ENCODE measurements around the gene KISS1.

Gene KISS1

GRCh38 chr1:204153667-204154066 lies 42.6 kb downstream of the KISS1 start:
- no peak for DNase-seq

- DNase-seq, result no peak
Measured at GRCh38 chr1:204152310-204153044, 43.8 kb downstream of the KISS1 start.

- no peak for DNase-seq
Measured at GRCh38 chr1:204151552-204152309, 44.6 kb downstream of the KISS1 start, which contains the start of gene ETNK2. Gene ETNK2, minus strand, starts transcription at chr1:204152044. Its CDS starts 192 bp downstream, at chr1:204151852.

DNA sequence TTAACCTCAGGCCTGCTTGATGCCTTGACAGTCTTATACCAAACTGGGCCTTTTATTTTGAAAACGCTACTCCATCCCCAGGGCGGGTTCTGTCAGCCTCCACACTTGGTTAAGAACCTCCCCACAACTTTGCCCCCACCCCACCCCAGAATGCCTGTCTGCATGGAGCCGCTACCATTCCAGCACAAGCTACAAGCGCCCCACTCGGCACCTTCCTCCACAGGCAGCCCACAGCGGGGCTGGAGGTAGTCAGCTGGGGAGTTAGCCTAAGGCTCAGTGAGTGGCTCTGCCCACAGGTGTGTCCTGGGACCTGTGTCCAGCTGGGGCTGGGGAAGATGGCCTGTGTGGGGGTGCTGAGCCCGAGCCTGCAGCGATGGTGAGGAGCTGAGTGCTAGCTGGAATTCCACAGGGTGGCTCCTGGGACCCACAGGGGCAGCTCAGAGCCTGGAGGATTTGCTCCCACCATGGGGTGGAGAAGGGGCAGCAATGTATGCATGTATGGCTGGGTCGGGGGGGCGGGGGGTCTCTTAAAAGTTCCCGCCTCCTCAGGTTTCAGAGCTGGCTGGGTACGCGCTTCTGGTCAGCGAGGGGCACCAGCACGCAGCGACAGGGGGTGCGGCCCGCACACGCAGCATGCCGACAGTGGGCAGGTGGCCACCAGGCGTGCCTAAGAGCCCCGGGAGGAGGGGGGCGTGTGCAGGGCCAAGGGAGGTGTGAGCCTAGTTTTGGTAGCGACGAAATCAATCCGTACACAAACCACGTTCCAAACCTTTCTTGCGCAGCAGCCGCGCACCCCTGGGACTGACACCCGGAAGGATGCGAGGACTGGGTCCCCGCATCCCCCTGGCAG lies 45.4 kb downstream of the KISS1 start:
- no peak for DNase-seq

DNA sequence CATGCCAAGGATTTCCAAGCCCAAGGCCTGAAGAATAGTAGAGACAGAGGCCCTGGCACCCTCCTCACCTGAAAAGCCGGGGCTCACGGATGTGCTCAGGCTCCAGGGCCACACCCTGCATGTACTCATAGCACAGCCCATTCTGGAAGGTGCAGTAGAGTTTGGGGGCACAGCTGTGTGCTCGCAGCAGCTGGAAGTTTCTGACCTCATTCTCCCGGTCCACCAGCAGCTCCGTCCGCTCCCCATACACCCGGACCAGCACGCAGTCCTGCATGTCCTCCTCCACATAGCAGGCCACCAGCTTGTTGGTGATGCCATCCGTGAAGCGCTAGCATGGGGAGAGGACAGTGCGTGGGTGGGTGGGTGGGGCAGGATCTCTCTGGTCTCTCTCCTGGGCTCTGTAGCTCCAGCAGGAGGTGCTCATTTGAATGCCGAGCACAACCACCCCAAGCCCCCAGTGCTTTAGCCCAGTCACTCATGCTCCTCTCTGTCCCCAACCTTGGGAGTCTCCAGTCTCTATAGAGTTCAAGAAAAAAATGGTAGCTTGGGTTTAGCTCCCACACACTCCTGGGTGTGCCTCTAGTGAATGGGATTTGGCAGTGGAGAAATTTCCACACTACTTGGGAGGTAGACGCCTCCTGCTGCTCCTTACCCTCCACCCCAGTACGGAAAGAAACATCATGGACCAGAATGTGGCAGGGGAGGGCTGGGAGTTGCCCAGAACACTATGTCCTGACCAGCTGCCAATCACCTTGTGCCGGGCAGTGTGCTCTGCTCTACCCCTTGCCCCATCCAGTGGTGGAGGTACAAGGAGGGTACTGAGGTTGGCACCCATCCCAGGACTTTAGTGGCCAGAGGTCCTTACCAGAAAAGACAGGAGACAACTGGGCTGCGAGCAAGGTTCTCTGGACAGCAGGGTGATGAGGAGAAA lies 46.4 kb downstream of the KISS1 start:
- DNase-seq, result no peak

- DNase-seq, result no peak
Measured at GRCh38 chr1:204149107-204149506, 47.2 kb downstream of the KISS1 start.

GRCh38 chr1:204147406-204148383 lies 48.6 kb downstream of the KISS1 start:
- no peak for DNase-seq

DNA sequence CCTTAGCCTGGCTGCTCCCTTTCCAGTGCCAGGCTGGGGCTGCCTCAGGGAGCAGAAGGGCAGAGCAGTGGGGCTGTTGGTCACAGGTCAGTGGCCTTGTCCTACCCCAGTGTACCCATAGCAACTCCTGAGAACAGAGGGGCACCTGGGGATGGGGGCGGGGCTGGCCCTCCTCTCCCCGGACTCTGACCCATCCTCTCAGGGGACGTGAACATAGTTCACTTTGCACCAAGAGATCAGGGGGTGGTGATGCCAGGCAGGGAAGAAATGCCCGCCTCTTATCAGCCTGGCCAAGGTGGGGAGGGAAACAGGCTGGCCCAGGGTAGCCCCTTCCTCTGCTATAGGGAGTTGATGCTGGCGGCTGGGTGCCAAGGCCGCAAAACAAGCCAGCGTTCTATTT lies 49.3 kb downstream of the KISS1 start:
- DNase-seq, result no peak

DNA sequence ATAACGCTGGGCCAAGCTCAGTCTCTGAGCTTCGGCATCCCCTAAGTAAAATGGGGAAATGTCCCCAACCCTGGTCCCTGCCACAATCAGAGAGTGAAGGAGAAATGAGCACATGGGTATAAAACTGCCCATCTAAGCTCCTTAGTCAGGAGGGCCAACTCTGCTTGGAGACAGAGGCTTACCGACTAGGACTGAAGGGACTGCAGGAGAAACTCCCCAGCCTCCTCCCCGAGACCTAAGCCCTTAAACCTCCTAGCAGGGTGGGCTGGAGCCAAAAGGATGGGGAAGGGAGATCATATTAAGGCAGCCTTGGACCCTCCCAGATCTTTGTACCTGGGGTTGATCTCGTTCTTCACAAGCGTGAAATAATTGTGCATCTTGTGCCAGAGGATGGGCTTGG lies 50.0 kb downstream of the KISS1 start:
- DNase-seq, result no peak

- no peak for DNase-seq
Measured at GRCh38 chr1:204145033-204145504, 51.2 kb downstream of the KISS1 start.

GRCh38 chr1:204143276-204144041 lies 52.8 kb downstream of the KISS1 start:
- no peak for DNase-seq

DNA sequence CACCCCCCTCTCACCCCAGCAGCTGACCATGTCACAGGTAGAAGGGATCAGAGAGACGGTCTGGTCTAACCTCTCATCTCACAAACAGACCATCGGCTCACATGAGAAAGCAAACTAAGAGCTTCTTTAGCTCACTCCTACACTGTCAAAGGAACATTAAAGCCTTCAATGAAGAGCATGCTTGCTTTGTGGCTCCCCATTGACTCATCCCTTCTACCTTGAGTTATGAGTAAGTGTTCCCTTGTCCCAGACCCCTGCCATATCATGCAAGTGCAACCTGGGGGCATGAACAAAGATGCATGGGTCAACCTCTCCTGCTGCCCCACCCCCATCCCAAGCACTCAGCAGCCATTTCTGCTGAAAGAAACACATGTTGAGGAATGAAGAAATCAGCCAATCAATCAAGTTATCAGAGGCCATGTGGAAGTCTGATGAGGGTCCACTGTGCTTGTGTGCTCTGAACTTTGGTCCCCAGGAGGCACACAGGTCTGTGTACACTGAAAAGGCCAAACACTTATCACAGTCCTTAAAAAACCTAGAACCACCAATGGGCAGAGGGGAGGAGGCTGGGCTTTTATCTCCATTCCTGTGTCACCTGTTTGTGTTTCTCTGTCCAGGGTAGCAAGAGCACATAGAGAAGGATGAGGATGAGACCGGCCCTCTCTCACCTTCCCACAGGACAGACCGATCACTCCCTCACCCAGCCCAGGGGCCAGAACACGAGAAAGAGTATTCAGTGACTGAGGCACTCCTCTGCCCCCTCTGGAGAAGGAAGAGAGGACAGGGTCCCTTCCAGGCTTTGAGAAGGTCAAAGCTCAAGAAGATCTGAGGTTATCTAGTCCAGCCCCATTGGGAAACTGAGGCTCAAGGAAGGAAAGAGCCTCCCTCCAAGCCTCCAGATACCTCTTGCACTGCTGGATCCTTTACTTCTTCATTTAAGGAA lies 54.0 kb downstream of the KISS1 start:
- no peak for DNase-seq

- DNase-seq, result no peak
Measured at GRCh38 chr1:204141131-204141530, 55.2 kb downstream of the KISS1 start.

All from AML-193 (cell line).